HUES64 (cell line): ENCODE data around the gene EFEMP1.

Experiments
- H3K27ac ChIP-seq: 2 replicates; pipeline ENCODE4 v1.7.0; 2013; ENCODE audit warnings: low read depth, low read length, inconsistent platforms
- H3K27me3 ChIP-seq: 2 replicates; pipeline ENCODE4 v1.6.1; 2013; ENCODE audit warnings: mild to moderate bottlenecking, low read length; ENCODE audit not compliant: insufficient read depth
- H3K36me3 ChIP-seq: 2 replicates; pipeline ENCODE4 v1.6.1; 2013; ENCODE audit warnings: mild to moderate bottlenecking, low read length; ENCODE audit not compliant: insufficient read depth
- H3K4me1 ChIP-seq: 2 replicates; pipeline ENCODE4 v1.6.1; 2013; ENCODE audit warnings: mild to moderate bottlenecking, low read length, moderate library complexity; ENCODE audit not compliant: insufficient read depth
- H3K4me3 ChIP-seq: 2 replicates; pipeline ENCODE4 v1.5.1; 2013; ENCODE audit warnings: mild to moderate bottlenecking, low read length, moderate library complexity
- H3K9ac ChIP-seq: 2 replicates; pipeline ENCODE4 v1.6.1; 2013; ENCODE audit warnings: mild to moderate bottlenecking, low read depth, low read length
- H3K9me3 ChIP-seq: 2 replicates; pipeline ENCODE4 v1.6.1; 2013; ENCODE audit warnings: low read depth, low read length; ENCODE audit not compliant: insufficient read depth
- WGBS: fragments of 150-250, 120-280 bp; methylation state at CpG from one replicate; pipeline ENCODE4 v1.1.7; 2013; ENCODE audit warnings: missing lambda C conversion rate; 5-methylcytosine and 5-hydroxymethylcytosine counted together

Gene EFEMP1

DNA sequence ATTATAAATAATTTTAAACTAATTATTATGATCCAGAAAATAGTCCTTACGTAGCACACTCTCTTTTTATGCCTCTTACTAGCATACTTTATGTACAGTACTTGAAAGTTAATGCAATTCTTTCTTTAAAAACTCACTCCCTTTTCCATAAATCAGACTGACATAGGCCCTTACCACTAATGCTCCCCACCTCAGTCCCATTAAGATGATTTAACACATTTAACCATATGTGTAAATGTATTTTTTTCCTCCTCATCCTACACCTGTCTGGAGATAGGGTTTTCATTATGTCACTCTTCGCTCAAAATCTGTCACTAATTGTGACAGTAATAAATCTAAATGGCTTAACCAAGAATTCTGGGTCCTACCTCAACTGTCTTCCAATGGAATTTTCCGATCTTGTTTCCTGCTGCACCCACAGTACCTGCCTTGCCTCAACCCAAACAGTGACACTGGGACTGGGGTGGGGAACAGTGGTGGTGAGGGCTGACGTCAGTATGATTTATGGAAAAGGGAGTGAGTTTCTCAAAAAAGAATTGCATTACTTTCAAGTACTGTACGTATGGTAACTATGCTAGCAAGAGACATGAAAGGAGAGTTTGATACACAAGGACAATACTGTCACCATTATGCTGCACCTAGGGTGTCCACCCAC lies 25.1 kb downstream of the EFEMP1 start:
- no peaks in the 10 kb centered on the region for H3K9me3 ChIP-seq
- no peak overlapping the region for H3K9ac ChIP-seq
- H3K27me3 ChIP-seq = no peaks in the 10 kb centered on the region
- no peaks in the 10 kb centered on the region for H3K36me3 ChIP-seq
- no peak overlapping the region for H3K4me3 ChIP-seq
- WGBS = 94% methylated on average over 5 of the region's 5 CpGs
- H3K4me1 ChIP-seq = peaks cover 6% of the 10 kb centered on the region; the same call in 1 of the 2 replicates
- H3K27ac ChIP-seq = no peak overlapping the region

GRCh38 chr2:55896633-55897032 lies 26.9 kb downstream of the EFEMP1 start:
- Histone ChIP-seq H3K4me1 (peaks cover 5% of the 10 kb centered on the region; the same call in 1 of the 2 replicates), H3K9ac (no peak overlapping the region), H3K27ac (no peak overlapping the region), H3K27me3 (no peaks in the 10 kb centered on the region), H3K4me3 (no peak overlapping the region), H3K36me3 (no peaks in the 10 kb centered on the region), H3K9me3 (no peaks in the 10 kb centered on the region)

DNA sequence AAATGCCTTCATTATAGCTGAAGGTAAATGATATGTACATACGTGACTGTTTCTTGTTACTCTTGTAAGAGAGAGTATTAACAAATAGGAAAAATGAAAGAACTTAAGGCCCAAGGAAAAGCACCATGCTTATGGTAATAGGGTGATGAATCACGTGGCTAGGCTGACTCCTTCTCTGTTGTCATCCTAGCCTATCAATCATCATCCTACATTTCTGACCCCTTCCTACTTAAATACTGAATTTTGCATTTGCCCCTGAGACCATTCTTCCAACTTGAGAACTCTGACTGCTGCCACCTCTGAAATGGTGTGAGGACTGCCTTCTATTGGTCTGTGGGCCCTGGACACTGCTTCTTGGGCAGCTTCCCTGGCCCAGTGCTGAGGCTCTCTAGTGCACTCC lies 28.9 kb downstream of the EFEMP1 start:
- no peak overlapping the region for H3K9ac ChIP-seq
- H3K4me1 ChIP-seq = no peaks in the 10 kb centered on the region
- no peaks in the 10 kb centered on the region for H3K36me3 ChIP-seq
- H3K9me3 ChIP-seq = no peaks in the 10 kb centered on the region
- H3K27ac ChIP-seq = no peak overlapping the region
- H3K27me3 ChIP-seq = no peaks in the 10 kb centered on the region
- 92% methylated on average over 2 of the region's 2 CpGs for WGBS
- H3K4me3 ChIP-seq = no peak overlapping the region

- Histone ChIP-seq H3K9me3 (no peaks in the 10 kb centered on the region), H3K36me3 (no peaks in the 10 kb centered on the region), H3K9ac (no peak overlapping the region), H3K4me3 (no peak overlapping the region), H3K27ac (no peak overlapping the region), H3K27me3 (no peaks in the 10 kb centered on the region), H3K4me1 (peaks cover 4% of the 10 kb centered on the region; the same call in 1 of the 2 replicates)
- 89% methylated on average over 2 of the region's 2 CpGs for WGBS
These were observed 31.9 kb downstream of the EFEMP1 start for GRCh38 chr2:55891671-55892094.

DNA sequence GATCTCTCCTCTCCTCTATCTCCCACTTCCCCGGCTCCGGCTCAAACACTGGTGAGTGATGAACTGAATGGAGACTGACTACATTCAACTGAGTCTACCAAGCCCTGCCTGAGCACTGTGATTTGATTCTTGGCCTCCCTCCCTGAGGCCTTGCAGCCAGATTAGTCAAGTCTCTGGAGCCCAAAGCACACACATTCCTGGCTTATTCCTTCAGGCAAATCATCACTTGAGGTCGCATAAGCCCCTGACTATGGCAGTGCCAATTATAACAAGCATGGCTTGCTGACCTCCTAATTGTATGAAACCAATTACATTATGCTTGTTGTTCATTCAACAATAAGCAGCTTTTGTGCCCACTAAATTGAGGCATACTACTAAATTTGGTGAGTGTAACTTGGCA lies 34.6 kb downstream of the EFEMP1 start:
- H3K36me3 ChIP-seq = no peaks in the 10 kb centered on the region
- no peak overlapping the region for H3K9ac ChIP-seq
- no peaks in the 10 kb centered on the region for H3K9me3 ChIP-seq
- peaks cover 4% of the 10 kb centered on the region; the same call in 1 of the 2 replicates for H3K4me1 ChIP-seq
- H3K4me3 ChIP-seq = no peak overlapping the region
- 94% methylated on average over 3 of the region's 3 CpGs for WGBS
- no peaks in the 10 kb centered on the region for H3K27me3 ChIP-seq
- no peak overlapping the region for H3K27ac ChIP-seq

DNA sequence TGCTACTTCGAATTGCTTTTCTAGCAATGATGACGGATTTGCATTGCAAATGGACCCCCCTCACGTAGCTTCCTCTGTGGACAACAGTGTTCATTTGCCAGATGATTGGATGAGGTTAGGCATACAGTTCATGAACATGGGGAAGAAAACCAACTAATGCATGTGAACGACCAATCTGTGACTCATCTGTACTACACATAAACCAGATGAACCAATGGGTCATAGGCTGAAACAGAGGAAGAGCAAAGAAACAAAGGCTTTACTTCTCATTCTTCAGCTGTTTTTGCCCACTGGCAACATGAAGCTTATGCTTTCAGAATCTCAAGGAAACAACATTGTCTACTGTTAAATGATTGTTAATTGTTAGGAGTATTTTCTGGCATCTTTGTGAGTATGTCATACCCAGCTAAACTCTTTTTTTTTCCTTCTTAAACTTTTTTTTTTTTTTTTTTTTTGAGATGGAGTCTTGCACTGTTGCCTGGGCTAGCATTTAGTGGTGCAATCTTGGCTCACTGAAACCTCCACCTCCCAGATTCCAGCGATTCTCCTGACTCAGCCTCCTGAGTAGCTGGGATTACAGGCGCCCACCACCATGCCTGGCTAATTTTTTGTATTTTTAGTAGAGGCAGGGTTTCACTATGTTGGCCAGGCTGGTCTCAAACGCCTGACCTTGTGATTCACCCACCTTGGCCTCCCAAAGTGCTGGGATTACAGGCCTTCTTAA lies 35.5 kb downstream of the EFEMP1 start:
- H3K9me3 ChIP-seq = no peaks in the 10 kb centered on the region
- H3K4me1 ChIP-seq = peaks cover 4% of the 10 kb centered on the region; the same call in 1 of the 2 replicates
- WGBS = 86% methylated on average over 6 of the region's 7 CpGs
- H3K27me3 ChIP-seq = no peaks in the 10 kb centered on the region
- no peak overlapping the region for H3K9ac ChIP-seq
- no peak overlapping the region for H3K27ac ChIP-seq
- no peaks in the 10 kb centered on the region for H3K36me3 ChIP-seq
- no peak overlapping the region for H3K4me3 ChIP-seq

- no peaks in the 10 kb centered on the region for H3K27me3 ChIP-seq
- H3K9ac ChIP-seq = no peak overlapping the region
- H3K4me1 ChIP-seq = peaks cover 4% of the 10 kb centered on the region; the same call in 1 of the 2 replicates
- no peaks in the 10 kb centered on the region for H3K9me3 ChIP-seq
- 96% methylated on average over 1 of the region's 2 CpGs for WGBS
- H3K27ac ChIP-seq = no peak overlapping the region
- H3K36me3 ChIP-seq = no peaks in the 10 kb centered on the region
- no peak overlapping the region for H3K4me3 ChIP-seq
These were observed 36.2 kb downstream of the EFEMP1 start for GRCh38 chr2:55887351-55887750.

- no peak overlapping the region for H3K9ac ChIP-seq
- no peaks in the 10 kb centered on the region for H3K9me3 ChIP-seq
- no peaks in the 10 kb centered on the region for H3K36me3 ChIP-seq
- no peaks in the 10 kb centered on the region for H3K27me3 ChIP-seq
- H3K4me3 ChIP-seq = no peak overlapping the region
- H3K4me1 ChIP-seq = peaks cover 4% of the 10 kb centered on the region; the same call in 1 of the 2 replicates
- no peak overlapping the region for H3K27ac ChIP-seq
These were observed 37.7 kb downstream of the EFEMP1 start for GRCh38 chr2:55885944-55886281.

- 90% methylated on average over 10 of the region's 11 CpGs for WGBS
- peaks cover 4% of the 10 kb centered on the region; the same call in 1 of the 2 replicates for H3K4me1 ChIP-seq
These were observed 38.2 kb downstream of the EFEMP1 start for GRCh38 chr2:55885127-55885943.

DNA sequence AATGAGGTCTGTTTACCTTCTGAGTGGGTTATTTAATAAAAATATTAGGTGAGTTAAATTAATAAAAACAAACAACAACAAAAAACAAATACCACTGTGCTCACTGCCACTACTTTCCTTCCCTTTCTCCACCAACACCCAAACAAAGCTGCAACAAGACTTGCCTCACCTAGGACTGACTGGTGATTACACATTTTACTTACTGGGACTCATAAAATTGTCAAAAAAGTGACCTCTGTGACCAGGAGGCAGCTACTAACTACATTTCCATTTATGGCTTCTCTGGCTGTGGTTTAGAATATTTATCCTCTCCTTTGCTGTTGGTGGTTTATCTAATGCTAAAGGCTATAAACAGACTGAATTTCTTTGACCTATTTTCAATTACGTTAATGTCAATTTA lies 39.8 kb downstream of the EFEMP1 start:
- no peak overlapping the region for H3K9ac ChIP-seq
- peaks cover 4% of the 10 kb centered on the region; the same call in 1 of the 2 replicates for H3K4me1 ChIP-seq
- no peak overlapping the region for H3K27ac ChIP-seq
- H3K4me3 ChIP-seq = no peak overlapping the region
- WGBS = no CpG with 5 or more reads among the region's 1 CpG
- no peaks in the 10 kb centered on the region for H3K36me3 ChIP-seq
- no peaks in the 10 kb centered on the region for H3K27me3 ChIP-seq
- H3K9me3 ChIP-seq = no peaks in the 10 kb centered on the region

More at GRCh38 chr2:55885127-55885943, 38.2 kb downstream of the EFEMP1 start:
- Histone ChIP-seq H3K9ac (no peak overlapping the region), H3K27me3 (no peaks in the 10 kb centered on the region), H3K4me3 (no peak overlapping the region), H3K36me3 (no peaks in the 10 kb centered on the region), H3K9me3 (no peaks in the 10 kb centered on the region), H3K27ac (no peak overlapping the region)

GRCh38 chr2:55883357-55883756 lies 40.2 kb downstream of the EFEMP1 start:
- Histone ChIP-seq H3K9me3 (no peaks in the 10 kb centered on the region), H3K4me3 (no peak overlapping the region), H3K27ac (no peak overlapping the region), H3K27me3 (no peaks in the 10 kb centered on the region), H3K9ac (no peak overlapping the region), H3K4me1 (peaks cover 4% of the 10 kb centered on the region; the same call in 1 of the 2 replicates), H3K36me3 (no peaks in the 10 kb centered on the region)
- 91% methylated on average over 3 of the region's 3 CpGs for WGBS
